B cell (primary cell): ENCODE measurements around the gene MYO6. TPM values are rescaled to one million over a fixed set of nuclear protein-coding genes. Genes with fewer than 3 reads are reported as not detected.

Experiments
- ATAC-seq: fragments of 200-7000 bp; cut with Tn5 transposase; one replicate; pipeline ENCODE4 v1.10.0; 2021; ENCODE audit warnings: low read depth, mild to moderate bottlenecking, moderate number of reproducible peaks, moderate library complexity
- CTCF ChIA-PET: fragments of 350-600 bp; sonication (Branson Sonifier 250); formaldehyde crosslinking; loops from one replicate; lab custom pipeline; 2021; ENCODE audit warnings: antibody characterized with exemption, inconsistent platforms; lab: Charles Lee
- POLR2A ChIA-PET: fragments of 350-600 bp; sonication (Branson Sonifier 250); formaldehyde crosslinking; loops from one replicate; lab custom pipeline; 2021; ENCODE audit warnings: antibody characterized with exemption; lab: Charles Lee
- DNase-seq: peaks from one replicate; pipeline ENCODE4 v3.0.0; 2013
- H2AFZ ChIP-seq: 2 replicates; pipeline ENCODE4 v1.6.1; 2012; ENCODE audit warnings: mild to moderate bottlenecking, low read depth, low read length; ENCODE audit not compliant: insufficient read depth, poor library complexity, severe bottlenecking
- H3K27ac ChIP-seq, 2 donors: 1 replicate in 1 of 2; 2 replicates in 1 of 2; pipeline ENCODE4 v1.5.1; 2012 to 2013; ENCODE audit warnings: low read length in 2 of 2, mild to moderate bottlenecking in 2 of 2, moderate library complexity in 1 of 2
- H3K27me3 ChIP-seq, 4 experiments: fragments of 200-600 bp in 1 of 4; sonication (generic) in 1 of 4; replicated peaks in 1 of 4; 1 replicate in 2 of 4; 2 replicates in 2 of 4; pipeline versions ENCODE4 v1.6.1 to v1.7.0; 2013 to 2016; ENCODE audit warnings: low read length in 3 of 4, mild to moderate bottlenecking in 2 of 4, mixed read lengths in 1 of 4, moderate library complexity in 1 of 4; ENCODE audit not compliant: insufficient read depth in 4 of 4, control insufficient read depth in 3 of 4; ENCODE audit errors: control extremely low read depth in 1 of 4
- H3K36me3 ChIP-seq, 2 experiments: replicated peaks in 1 of 2; 1 replicate in 1 of 2; 2 replicates in 1 of 2; pipeline versions ENCODE4 v1.6.1 to v1.7.1; 2013; ENCODE audit warnings: low read length in 1 of 2; ENCODE audit not compliant: insufficient read depth in 2 of 2, control insufficient read depth in 1 of 2; ENCODE audit errors: control extremely low read depth in 1 of 2, extremely low read depth in 1 of 2
- H3K4me1 ChIP-seq, 2 donors: fragments of 200-600 bp in 1 of 2; sonication (generic) in 1 of 2; 1 replicate in 1 of 2; 2 replicates in 1 of 2; pipeline versions ENCODE4 v1.5.1 to v1.6.1; 2013 to 2017; ENCODE audit warnings: low read length in 2 of 2; ENCODE audit not compliant: control insufficient read depth in 2 of 2, insufficient read depth in 2 of 2
- H3K4me2 ChIP-seq: replicated peaks from 2 replicates; pipeline ENCODE3; 2012; ENCODE audit warnings: mild to moderate bottlenecking, low read depth, low read length; ENCODE audit not compliant: poor library complexity, severe bottlenecking
- H3K4me3 ChIP-seq, 5 experiments: fragments of 200-600 bp in 1 of 5; sonication (generic) in 1 of 5; 1 replicate in 3 of 5; 2 replicates in 2 of 5; pipeline versions ENCODE4 v1.5.1 to v1.7.0; 2011 to 2016; ENCODE audit warnings: low read length in 4 of 5, mild to moderate bottlenecking in 4 of 5, low read depth in 2 of 5, control low read depth in 1 of 5, moderate library complexity in 1 of 5; ENCODE audit not compliant: insufficient read depth in 1 of 5; ENCODE audit errors: control extremely low read depth in 1 of 5, extremely low read depth in 1 of 5
- H3K79me2 ChIP-seq: fragments of 200-600 bp; sonication (generic); one replicate; pipeline ENCODE4 v1.6.0; 2016; ENCODE audit warnings: low read length; ENCODE audit not compliant: control insufficient read depth, insufficient read depth
- H3K9ac ChIP-seq: fragments of 200-600 bp; sonication (generic); 2 replicates; pipeline ENCODE4 v1.6.1; 2017; ENCODE audit warnings: mild to moderate bottlenecking, low read length, moderate library complexity
- H3K9me3 ChIP-seq, 3 donors: one replicate each; pipeline versions ENCODE4 v1.6.1 to v1.7.1; 2013; ENCODE audit warnings: low read length in 2 of 3; ENCODE audit not compliant: control insufficient read depth in 2 of 3, insufficient read depth in 1 of 3; ENCODE audit errors: control extremely low read depth in 1 of 3
- H4K20me1 ChIP-seq: 2 replicates; pipeline ENCODE4 v1.6.0; 2012; ENCODE audit warnings: mild to moderate bottlenecking, low read length; ENCODE audit not compliant: insufficient read depth, control insufficient read depth, poor library complexity, severe bottlenecking
- H3K27ac Mint-ChIP-seq: one replicate; pipeline ENCODE4 v1.8.0; 2021; ENCODE audit warnings: mixed read lengths
- H3K27me3 Mint-ChIP-seq: one replicate; pipeline ENCODE4 v1.8.0; 2021; ENCODE audit warnings: mixed read lengths
- H3K4me1 Mint-ChIP-seq: one replicate; pipeline ENCODE4 v1.8.0; 2021; ENCODE audit warnings: mixed read lengths
- H3K4me3 Mint-ChIP-seq: one replicate; pipeline ENCODE4 v1.8.0; 2021; ENCODE audit warnings: mixed read lengths
- H3K9me3 Mint-ChIP-seq: one replicate; pipeline ENCODE4 v1.8.0; 2022; ENCODE audit warnings: mixed read lengths; ENCODE audit not compliant: insufficient read depth
- EZH2 ChIP-seq: IDR thresholded peaks from 2 replicates; pipeline ENCODE4 v1.6.1; 2012; ENCODE audit warnings: borderline replicate concordance, low read depth, mild to moderate bottlenecking, moderate library complexity, low read length; ENCODE audit not compliant: insufficient read depth, poor library complexity, severe bottlenecking
- WGBS: methylation state at CpG from one replicate; pipeline ENCODE4 v1.1.5; 2013; ENCODE audit warnings: missing lambda C conversion rate; ENCODE audit not compliant: insufficient coverage; 5-methylcytosine and 5-hydroxymethylcytosine counted together
- intact Hi-C: fragments of 100-400 bp; cut with micrococcal nuclease; formaldehyde crosslinking; loops from one replicate; pipeline ENCODE4 v1.10.0; 2022
- polyA plus RNA-seq: library from polyadenylated mRNA; depleted of rRNA; stranded (reverse); fragments of >200 nt; gene quantifications from 2 replicates; pipeline ENCODE4 v1.2.3, GENCODE V29; 2012
- total RNA-seq, 2 donors: library from RNA; stranded (reverse); fragments of 120-200 nt in 1 of 2; gene quantifications; 1 replicate in 1 of 2; 2 replicates in 1 of 2; pipeline versions ENCODE4 v1.2.3 to v1.2.4, GENCODE V29; 2013 to 2022
- TF ChIP-seq, protein P1 (sequence below): fragments of 200-600 bp; IDR thresholded peaks from one replicate; pipeline ENCODE4 v1.8.0; 2022; ENCODE audit warnings: antibody characterized with exemption, mild to moderate bottlenecking

MYO6 gene
- total and polyA plus RNA-seq, 2 donors (not counting 1 experiment from before 2014, with no cell fraction given), result 0.09 to 0.59 TPM

DNA sequence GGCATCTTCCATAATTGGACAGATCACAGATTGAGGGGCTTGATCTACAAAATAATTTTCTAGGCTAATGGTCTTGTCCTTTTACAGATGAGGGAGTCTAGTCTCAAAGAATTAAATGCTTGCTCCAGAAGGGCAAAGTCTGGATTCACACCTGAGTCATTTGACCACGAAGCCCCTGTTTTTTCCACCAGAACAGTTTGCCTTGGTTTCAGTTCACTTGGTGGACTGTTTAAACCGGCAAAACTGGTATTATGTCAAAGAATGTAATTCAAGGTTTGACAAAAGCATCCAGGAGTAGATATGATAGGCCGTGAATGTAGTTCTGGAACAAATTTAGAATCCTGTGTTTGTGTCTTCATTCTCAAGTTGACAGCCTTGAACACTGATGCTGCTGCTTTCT lies 3.3 kb downstream of the MYO6 start:
- Histone ChIP-seq H3K27me3 (peaks cover 0 to 44% (median 39%) of the 10 kb centered on the region in 4 experiments), H3K27ac (no peak overlapping the region), H3K9me3 (peaks cover 0 to 10% (median 0%) of the 10 kb centered on the region in 3 donors), H3K79me2 (no peaks in the 10 kb centered on the region), H3K4me3 (no peak overlapping the region), H3K36me3 (no peaks in the 10 kb centered on the region), H3K9ac (no peak overlapping the region), H3K4me1 (peaks cover 20 to 21% of the 10 kb centered on the region in 2 donors), H3K4me2 (no peak overlapping the region), H4K20me1 (no peaks in the 10 kb centered on the region), H2AFZ (no peak overlapping the region)
- POLR2A ChIA-PET, result no interaction called here
- H3K27ac Mint-ChIP-seq, result no peak overlapping the region
- 87% methylated on average over 2 of the region's 3 CpGs for WGBS
- H3K27me3 Mint-ChIP-seq, result peaks cover 55% of the 10 kb centered on the region
- intact Hi-C loops, result no loop called here
- CTCF ChIA-PET, result no interaction called here
- TF ChIP-seq, protein P1, sequence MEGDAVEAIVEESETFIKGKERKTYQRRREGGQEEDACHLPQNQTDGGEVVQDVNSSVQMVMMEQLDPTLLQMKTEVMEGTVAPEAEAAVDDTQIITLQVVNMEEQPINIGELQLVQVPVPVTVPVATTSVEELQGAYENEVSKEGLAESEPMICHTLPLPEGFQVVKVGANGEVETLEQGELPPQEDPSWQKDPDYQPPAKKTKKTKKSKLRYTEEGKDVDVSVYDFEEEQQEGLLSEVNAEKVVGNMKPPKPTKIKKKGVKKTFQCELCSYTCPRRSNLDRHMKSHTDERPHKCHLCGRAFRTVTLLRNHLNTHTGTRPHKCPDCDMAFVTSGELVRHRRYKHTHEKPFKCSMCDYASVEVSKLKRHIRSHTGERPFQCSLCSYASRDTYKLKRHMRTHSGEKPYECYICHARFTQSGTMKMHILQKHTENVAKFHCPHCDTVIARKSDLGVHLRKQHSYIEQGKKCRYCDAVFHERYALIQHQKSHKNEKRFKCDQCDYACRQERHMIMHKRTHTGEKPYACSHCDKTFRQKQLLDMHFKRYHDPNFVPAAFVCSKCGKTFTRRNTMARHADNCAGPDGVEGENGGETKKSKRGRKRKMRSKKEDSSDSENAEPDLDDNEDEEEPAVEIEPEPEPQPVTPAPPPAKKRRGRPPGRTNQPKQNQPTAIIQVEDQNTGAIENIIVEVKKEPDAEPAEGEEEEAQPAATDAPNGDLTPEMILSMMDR, result no peak
- no peak for TF ChIP-seq EZH2
- H3K4me3 Mint-ChIP-seq, result no peak overlapping the region
- DNase-seq, result no peak
- peaks cover 17% of the 10 kb centered on the region for H3K4me1 Mint-ChIP-seq
- H3K9me3 Mint-ChIP-seq, result no peaks in the 10 kb centered on the region
- ATAC-seq, result no peak

DNA sequence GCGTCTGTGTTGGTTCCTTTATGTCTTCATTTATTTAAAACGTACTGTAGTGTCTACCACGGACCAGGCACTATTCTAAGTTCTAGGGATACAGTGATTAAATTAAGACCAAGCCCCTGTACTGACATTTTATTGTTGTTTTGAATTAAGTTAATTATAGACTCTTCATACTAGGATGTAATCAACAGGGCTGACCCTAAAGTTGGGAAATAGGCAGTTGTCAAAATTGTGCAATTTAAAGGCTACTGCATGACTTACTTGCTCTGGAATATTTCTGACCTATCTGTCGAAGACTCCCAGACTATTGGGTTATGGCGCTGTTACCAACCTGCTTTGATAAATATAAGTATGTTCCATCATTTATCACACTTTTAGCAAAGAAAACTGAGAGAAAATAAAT lies 6.7 kb downstream of the MYO6 start:
- Histone ChIP-seq H3K4me3 (no peak overlapping the region), H3K36me3 (no peaks in the 10 kb centered on the region), H3K9me3 (peaks cover 0 to 7% (median 0%) of the 10 kb centered on the region in 3 donors), H3K9ac (no peak overlapping the region), H3K4me2 (no peak overlapping the region), H3K79me2 (no peaks in the 10 kb centered on the region), H4K20me1 (no peaks in the 10 kb centered on the region), H2AFZ (no peak overlapping the region), H3K27ac (no peak overlapping the region), H3K27me3 (peaks cover 0 to 46% (median 28%) of the 10 kb centered on the region in 4 experiments), H3K4me1 (no peaks in the 10 kb centered on the region)
- no peak overlapping the region for H3K27ac Mint-ChIP-seq
- no peaks in the 10 kb centered on the region for H3K4me1 Mint-ChIP-seq
- intact Hi-C loops, result no loop called here
- no peak for TF ChIP-seq EZH2
- TF ChIP-seq, protein P1, result no peak
- CTCF ChIA-PET, result no interaction called here
- peaks cover 65% of the 10 kb centered on the region for H3K27me3 Mint-ChIP-seq
- POLR2A ChIA-PET, result no interaction called here
- DNase-seq (no peak), ATAC-seq (no peak)
- 100% methylated on average over 1 of the region's 5 CpGs for WGBS
- H3K9me3 Mint-ChIP-seq, result no peaks in the 10 kb centered on the region
- no peak overlapping the region for H3K4me3 Mint-ChIP-seq
